Astrocyte of the hippocampus (primary cell): ENCODE results near the gene RNU1-4.
"Not testable (repeated sequence)": the region's sequence is repeated elsewhere in the genome, so short reads cannot be mapped to it uniquely, and the experiment has no call there.

ENCODE experiments used
- DNase-seq: peaks from one replicate; pipeline ENCODE4 v3.0.0; 2011; ENCODE audit warnings: low read depth, low spot score

The RNU1-4 gene

DNA sequence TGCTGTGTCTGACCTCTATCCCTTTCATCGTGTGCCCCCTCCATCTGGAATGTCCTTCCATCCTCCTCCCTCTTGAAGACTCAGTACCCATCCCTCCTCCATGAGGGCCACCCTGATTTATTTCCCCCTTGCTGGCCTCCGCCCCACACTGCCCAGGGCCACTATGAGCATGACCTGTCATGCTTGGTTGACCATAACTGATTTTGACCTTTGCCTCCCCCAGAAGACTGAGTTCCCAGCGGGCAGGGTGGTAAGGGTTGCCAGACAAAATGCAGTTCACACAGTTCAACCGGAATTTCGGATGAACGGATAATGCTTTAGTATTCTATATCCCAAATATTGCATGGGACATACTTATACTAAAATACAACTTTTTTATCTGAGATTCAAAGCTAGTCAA lies 31.6 kb upstream of the RNU1-4 start:
- DNase-seq: not testable (repeated sequence)

DNA sequence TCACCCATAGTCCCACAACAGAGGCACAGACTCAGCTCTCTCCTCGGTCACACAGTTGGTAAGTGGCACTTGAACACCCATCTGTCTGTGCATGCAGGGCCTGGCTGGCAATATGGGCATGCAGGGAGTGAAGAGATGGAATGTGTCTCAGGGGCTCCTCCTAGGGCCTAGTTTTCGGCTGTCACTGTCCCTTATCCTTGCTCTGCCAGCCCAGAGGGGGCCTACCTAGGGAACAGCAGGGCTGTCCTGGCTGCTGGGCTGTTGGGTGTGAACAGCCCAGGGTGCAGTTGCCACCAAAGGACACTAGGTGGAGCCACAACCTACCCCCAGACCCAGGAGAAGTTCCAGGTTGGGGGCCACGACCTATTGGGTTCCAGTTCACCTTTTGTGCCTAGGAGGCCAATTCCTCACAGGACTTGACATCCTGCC lies 30.6 kb upstream of the RNU1-4 start:
- DNase-seq: peak; percentile 50

DNA sequence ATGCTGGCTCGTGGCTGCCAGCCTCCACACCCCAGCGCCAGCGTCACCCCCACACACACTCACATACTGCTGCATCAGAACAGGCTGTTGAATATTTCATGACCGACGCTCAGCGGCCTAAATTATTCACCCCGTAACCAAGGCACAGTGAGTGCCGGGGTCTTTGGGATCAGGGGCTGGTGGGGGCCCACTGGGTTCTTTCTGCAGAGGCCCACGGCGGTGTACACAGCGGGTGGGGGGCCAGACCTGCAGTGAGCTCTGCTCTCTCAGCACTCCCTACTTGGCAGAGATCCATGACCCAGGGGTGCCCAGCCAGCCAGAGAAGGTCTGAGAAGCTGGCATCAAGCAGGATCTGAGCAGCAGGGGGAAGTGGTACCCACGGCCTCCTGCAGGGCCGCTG lies 29.7 kb upstream of the RNU1-4 start:
- DNase-seq: peak; percentile 18

DNA sequence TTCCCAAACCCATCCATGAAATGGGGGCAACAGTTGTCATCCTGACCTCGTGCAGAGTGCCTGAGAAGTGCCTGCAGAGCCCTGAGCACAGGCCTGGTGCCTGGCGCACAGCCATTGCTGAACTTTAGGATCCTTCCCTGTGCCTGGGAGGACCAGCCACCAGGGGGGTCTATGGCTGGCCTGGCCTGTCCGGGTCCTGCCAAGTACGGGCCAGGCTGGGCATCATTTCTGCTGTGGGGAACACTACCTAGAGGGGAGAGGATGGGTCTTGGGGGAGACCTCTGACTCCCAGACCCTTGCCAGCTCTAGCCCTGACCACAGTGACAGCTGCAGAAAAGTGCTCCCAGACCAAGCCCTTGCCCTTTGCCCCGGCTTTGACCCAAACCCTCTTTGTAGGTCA lies 28.2 kb upstream of the RNU1-4 start:
- DNase-seq: not testable (repeated sequence)

DNA sequence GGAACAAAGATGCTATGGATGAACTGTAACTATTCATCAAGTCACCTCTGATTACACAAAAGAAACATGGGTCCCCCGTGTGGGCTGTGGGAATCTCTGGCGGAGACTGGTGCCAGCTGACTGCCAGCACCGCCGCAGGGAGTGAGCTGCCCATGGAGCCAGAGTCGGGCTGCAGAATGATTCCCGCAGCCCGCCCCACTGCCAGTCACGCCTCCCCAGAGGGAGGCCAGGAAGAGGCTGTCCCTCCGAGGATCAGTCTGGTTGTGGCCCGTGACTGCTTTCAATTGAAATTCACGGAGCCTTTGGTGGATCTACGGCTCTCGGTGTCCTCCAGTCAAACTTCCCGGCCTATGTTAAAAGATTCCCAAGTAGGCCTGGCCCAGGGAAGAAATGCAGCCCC lies 27.7 kb upstream of the RNU1-4 start:
- peak; percentile 23 for DNase-seq

DNA sequence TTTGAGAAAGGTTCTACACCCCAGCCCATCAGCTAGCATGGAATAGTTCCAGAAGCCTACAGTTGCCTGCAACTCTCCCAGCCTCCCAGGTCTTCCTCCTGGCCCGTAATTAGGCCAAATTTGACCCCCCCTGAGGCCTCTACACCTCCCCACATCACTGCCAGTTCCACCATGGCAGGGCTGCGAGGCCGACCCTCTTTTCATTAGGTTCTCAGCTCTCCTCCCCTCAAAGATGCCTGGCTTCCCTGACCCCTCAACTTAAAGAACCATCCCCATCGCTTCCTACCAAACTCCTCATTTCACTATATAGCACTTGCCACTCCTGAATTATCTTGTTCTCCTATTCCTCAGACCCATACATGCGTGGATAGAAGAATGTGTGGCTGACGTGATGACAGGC lies 27.3 kb upstream of the RNU1-4 start:
- DNase-seq: not testable (repeated sequence)

DNA sequence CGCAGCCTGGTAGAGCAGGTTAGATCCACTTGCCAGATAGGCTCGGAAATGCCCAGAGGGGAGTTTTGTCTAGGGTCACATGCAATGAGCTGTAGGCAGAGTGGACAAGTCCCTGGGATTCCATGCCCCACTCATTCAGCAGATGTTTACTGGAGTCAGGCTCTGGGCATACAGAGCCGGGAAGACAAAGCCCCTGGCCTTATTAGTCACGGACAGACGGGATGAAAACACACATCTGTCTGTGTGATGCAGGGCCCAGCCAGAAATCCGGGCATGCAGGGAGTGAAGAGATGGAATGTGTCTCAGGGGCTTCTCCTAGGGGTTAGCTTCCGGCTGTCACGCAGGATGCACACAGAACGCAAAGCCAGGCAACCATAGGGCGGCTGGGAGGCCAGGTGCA lies 26.8 kb upstream of the RNU1-4 start:
- DNase-seq: not testable (repeated sequence)

DNA sequence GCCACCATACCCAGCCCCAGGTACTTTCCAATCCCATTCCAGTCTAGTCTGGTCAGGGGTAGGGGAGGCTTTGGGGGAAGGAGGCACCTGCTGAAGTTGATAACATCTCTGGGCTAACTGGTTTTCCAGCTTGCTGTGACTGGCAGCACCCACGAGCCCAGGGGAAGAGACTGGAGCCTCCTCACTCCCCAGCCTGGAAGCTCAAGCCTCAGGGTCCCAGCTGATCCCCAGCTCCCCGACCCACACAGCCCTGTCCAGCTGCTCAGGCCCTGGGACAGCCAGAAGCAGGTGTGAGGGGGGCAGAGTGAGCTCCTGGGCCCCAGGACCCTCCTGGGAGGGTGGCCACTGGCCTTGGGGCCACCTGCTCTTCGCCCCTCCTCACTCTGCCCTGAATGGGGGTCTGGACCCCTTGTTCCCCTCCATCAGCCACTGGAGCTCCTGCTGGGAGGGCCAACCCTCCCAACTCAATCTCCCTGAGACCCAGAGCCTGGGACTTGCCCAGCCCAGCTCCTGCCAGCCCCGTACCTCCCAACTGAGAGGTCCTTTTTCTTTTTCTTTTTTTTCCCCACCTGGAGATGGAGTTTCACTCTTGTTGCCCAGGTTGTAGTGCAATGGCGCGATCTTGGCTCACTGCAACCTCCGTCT lies 23.5 kb upstream of the RNU1-4 start:
- DNase-seq: peak; percentile 1

DNA sequence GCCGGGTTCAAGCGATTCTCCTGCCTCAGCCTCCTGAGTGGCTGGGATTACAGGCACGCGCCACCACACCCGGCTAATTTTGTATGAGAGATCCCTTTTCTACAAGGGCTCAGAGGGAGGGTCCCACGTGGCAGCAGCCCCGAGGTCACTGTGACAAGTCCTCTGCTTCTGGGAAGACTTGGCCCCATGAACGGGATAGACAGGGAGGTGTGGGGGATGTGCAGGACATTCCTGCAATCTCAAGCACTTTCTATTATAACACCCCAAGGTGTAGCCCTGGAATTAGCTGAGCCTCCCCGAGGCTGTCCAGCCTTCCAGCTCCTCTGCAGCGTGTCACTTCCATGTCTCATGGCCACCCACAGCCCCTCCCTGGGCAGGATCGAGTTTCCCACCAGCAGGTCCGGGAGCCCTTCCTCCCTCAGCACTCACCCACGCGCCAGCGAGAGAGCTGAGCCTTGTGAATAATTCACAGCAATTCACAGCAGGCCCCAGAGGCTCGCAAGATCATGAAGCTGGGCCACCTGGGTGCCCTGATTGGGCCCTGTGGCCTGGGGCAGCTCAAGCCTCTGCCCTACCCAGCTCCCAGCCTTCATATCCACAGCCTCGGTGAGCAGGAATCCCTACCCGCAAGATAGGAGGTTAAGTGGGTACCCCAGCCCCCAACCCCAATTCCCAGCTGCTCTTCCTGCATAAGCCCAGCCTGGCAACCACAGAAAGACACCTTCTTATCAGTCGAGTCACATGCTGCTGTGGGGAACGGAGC lies 22.8 kb upstream of the RNU1-4 start:
- DNase-seq: peak; percentile 36

DNA sequence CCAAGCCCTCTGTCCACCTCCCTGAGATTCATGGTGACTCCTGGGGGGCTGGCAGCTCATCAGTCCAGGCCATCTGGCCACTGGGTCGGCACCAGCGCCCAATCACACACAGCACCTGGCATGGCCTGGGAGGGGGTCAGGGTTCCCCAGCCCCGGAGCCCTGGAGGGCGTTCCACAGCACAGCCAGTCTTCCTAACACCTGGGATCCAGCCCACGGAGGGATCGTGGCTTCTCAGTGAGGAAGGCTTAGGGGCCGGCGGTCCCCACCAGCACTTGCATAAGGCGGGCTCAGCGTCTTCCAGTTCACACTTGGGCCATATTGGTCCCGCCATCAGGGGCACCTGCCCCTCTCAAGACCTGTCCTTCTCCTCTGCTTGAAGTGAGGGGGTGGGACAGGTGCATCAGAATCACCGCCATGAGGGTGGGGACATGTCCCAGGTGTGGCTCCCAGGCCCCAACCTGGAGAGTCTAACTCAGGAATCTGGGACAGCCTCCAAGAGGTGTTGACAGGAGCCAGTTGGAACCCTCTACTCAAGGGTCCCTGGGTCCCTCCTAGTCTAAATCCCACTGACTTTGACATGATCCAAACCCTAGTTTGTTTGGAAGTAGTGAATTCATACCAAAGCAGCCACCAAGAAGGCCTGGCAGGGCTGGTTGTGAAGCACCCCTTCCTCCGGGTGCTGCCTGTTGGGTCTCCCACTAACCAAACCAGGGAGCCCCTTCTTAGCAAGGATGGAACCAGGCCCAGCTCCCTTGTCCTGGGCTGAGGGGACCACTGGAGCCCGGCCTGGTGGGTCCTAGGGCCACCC lies 22.0 kb upstream of the RNU1-4 start:
- DNase-seq: peak; percentile 2

DNA sequence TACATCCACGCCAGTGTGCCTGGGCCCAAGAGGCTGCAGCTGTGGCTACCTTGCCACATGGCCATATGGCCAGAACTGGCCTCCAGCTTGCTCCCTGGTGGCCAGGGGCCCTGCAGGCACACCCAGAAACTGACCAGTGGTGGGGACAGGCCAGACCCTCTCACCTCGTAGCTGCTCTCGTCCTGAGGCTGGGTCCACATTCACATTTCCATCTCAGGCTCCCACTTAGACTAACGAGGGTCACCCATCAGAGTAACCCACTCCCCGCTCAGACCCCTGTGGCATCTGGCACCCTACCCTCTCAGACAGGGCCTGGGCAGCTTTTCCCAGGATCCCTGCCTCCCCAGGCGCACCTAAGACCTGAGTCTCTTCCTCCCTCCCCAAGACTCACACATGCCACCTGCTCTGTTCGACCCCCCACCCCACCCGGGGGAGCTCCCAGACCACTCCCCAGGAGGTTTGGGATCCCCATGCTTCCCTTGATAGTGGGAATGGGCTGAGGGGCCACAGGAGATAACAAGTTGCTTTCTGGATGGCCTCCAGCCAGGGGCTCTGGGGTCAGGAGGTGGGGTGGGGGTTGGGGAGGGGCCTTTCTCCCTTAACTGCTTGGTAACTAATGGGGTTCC lies 21.3 kb upstream of the RNU1-4 start:
- DNase-seq: peak; percentile 2

DNA sequence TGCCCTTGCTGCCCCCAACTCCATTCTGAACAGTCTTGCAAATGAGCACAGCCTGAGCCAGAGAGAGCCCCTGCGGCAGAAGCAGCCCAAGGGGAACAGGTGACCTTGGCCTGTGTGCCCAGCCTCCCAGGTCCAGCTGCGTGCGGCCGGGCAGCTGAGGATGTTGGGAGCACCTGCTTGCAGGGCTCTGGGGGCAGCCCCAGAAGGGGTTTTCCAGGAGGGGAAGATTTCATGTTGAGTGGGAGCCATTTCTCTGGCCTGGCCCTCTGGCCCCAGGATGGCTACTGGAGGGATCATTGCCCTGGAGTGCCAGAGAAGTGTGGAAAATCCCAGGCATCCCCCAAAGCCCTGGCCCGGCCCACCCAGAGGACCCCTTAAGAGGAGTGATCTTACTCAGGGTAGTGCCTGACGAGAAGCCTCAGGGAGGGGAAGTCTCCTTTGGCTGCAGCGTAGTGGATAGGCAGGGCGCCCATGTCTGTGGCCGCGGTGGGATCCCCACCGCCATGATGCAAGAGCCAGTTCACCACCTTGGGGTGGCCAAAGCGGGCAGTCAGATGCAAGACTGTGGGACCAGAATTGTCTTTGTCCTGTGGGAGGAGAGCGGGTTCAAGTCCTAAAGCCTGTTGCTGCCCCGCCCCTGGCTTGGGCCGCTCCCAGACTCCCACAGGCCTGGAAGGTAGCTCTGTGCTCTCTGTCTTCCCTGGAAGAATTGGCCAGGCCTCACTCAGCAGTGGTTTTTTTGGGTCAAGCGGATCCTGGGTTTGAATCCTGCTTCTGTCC lies 20.6 kb upstream of the RNU1-4 start:
- DNase-seq: peak; percentile 1

DNA sequence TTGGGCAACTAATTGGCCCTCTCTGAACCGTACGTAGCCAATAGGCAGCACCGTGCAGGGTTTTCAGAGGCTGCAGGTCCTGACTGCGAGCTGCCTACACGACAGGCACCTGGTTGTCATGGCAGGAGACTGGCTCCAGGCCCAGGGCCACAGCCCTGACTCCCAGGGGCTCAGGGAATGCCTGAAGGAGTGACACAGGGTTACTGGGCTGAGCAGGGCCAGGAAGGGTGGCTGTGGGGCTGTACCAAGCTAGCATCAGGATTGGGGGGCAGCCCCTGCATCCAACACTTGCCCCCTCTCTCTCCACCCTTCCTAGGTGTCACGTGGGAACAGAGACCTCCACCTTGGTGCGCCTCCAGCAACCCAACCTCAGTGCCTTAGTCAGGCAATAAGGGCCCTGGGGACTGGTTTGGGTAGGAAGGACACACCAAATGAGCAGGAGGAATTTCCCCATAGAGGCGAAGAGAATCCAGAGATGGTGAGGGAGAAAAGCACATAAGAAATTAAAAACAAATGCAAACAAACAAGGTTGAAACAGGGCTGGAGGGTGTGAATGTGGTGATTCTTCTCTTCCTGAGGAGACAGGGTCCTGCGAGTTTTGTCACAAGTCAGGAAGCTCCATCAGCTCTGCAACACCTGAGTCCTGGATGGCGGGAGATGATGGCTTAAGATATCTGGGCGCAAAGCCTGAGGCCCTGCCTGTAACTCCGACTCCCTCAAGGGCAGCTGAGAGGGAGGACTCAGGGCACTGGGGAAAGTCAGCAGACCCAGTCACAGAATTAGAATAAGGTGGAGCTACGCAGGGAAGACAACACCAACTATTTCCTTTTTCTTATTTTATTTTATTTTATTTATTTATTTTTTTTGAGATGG lies 19.7 kb upstream of the RNU1-4 start:
- peak; percentile 1 for DNase-seq

DNA sequence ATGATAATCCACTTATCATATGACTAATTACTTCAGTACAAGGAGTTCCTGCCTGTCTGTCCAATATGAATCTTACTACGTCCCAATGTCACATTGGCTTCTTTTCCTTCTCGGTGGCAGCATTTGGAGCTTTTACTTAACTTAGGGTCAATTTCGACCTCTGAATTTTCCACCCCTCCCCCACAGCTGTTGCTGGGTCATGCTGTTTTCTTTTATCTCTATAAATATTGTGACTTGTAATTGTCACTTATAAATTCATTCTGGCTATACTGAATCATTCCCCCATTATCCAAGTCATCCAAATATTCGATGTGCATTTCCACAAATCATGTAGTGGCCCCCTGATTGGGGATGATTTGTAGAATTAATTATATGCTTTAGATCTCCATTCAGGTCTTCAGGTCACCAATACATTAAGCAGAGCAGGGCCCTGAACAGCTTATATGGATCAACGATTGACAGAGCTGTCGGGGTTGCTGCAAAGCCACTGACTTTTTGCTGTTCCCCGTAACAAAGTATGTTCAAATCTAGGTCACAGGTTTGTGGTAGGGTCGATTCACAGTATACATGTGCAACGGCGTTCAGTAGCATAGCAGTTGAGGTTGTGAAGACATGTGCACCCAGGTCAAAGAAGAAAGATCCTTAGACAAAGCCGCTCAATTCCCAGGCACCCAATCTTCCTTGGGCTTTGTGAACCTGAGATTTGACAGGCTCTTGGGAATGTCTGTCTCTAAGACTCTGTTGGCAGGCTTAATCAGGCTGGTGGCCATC lies 18.3 kb upstream of the RNU1-4 start:
- DNase-seq: no peak

DNA sequence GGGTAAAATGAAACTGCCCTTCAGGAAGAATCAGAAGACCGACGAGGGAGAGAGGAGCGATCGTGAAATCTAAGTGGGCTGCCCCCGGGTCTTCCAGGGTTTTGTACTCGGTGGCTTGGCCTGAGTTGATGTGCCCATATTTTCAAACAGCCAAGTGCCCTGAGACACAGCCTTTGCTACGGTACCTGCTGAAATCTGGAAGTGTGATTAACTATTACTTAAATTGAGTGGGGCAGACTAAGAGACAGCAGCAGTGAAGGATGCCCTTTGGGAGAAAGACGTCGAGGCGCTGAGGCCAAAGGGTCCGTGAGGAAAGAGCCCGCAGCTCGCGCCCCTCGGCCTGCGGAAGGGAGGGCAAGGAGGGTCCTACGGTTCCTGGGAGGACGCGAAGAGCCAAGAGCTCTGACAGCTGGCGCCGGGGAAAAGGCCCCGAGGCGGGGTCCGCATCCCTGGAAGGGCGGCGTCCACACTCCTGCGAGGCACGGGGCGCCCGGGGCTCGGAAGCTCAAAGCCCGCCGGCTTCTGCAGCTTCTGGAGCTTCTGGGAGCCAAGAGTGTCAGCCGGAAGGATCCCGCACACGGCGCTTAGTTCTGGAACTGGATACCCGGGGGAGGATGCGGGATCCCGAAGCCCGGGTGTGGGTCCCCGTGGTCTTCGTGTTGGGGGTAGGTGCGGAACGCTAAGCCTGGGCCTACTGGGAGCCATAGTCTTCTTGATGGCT lies 15.4 kb upstream of the RNU1-4 start:
- peak; percentile 9 for DNase-seq

DNA sequence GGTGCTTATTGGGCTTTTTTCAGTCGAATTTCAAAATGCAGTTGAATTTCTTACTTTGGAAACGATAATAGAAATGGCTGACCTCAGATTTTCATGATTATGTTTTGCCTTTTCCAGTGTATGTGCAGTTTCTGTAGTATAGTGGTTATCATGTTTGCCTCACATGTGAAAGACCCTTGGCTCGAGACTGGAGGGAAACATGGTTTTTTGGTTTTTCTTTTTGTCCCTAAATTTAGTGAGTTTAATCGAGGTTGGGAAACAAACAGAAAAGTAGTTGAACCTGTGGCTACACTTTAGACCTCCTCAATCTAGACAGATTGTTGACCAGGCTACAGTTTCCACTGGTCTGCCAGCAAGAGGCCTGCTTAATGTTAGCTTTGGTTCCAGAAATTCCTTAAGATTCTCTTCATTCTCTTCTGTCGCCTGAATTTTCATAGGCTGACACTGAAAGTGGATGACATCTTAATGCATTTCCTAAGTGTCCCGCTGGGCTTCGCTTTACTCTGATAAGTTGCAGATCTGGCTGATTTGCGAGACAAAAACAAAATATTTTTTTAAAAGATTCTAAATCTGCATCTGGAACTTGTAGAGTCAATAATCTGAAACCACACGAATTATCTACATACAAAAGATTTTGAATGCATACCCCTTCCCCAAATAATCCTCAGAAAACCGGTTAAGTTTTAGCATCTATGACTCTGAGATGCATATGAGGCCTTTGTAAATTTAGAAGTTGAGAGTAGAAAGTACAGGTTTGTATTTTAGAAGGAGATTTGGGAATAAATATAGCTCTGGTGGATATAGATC lies 14.7 kb upstream of the RNU1-4 start:
- DNase-seq: peak; percentile 1

DNA sequence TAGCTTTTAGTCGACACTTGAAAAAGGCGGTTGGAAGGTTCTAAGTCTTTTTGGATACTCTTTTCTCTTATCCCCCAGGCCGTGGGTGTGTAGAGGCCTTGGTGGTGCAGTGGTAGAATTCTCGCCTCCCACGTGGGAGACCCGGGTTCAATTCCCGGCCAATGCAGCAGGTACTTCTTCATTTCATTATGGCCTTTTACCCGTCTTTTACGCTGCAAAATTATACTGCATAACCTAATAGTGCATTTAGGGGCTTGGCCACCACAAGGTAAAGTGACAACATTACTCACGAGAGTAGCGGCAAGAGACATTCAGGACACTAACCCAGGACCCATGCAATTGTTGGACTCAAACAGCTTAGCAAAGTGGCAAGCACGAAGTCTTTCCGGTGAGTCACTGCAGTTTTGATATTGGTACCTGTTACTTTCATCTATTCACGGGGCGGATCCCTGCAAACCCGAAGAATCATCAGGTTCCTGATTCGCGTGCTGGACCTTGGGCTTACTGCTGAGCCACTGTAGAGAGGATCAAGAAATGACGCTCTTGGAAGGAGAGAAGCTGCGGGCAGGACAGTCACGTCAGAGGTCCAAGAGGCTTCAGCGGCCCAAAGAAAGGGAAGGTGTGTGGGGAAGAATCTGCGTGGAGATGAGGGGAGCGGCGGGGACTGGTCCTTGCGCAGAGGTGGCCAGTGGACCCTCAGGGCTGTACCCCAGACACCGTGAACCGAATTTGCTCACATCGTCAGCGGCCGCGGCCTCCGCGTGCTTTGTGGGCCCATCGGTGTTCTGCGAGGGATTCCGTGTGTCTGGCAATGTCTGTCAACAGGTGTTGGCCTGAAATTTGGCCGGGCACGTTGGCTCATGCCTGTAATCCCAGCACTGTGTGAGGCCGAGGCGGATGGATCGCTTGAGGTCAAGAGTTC lies 12.9 kb upstream of the RNU1-4 start:
- DNase-seq: peak; percentile 49
